Osteocyte (in vitro differentiated cells): ENCODE measurements around the gene DYTN. TPM values are rescaled to one million over a fixed set of nuclear protein-coding genes. Genes with fewer than 3 reads are reported as not detected.

Source experiments
- DNase-seq: peaks from one replicate; pipeline ENCODE4 v3.0.0; 2021; ENCODE audit warnings: mixed read lengths; ENCODE audit not compliant: unreplicated experiment; ENCODE audit errors: extremely low spot score
- H3K27ac Mint-ChIP-seq: one replicate; pipeline ENCODE4 v1.8.0; 2021; ENCODE audit warnings: mild to moderate bottlenecking, mixed read lengths; ENCODE audit not compliant: unreplicated experiment
- H3K27me3 Mint-ChIP-seq: one replicate; pipeline ENCODE4 v1.8.0; 2021; ENCODE audit warnings: mixed read lengths; ENCODE audit not compliant: unreplicated experiment
- H3K36me3 Mint-ChIP-seq: one replicate; pipeline ENCODE4 v1.8.0; 2021; ENCODE audit warnings: mixed read lengths; ENCODE audit not compliant: unreplicated experiment
- H3K4me1 Mint-ChIP-seq: one replicate; pipeline ENCODE4 v1.8.0; 2021; ENCODE audit warnings: mixed read lengths; ENCODE audit not compliant: unreplicated experiment
- H3K4me3 Mint-ChIP-seq: one replicate; pipeline ENCODE4 v1.8.0; 2021; ENCODE audit warnings: mild to moderate bottlenecking, moderate library complexity, mixed read lengths; ENCODE audit not compliant: unreplicated experiment
- H3K9me3 Mint-ChIP-seq: one replicate; pipeline ENCODE4 v1.8.0; 2021; ENCODE audit warnings: mixed read lengths; ENCODE audit not compliant: unreplicated experiment
- CTCF ChIP-seq: fragments of 200-600 bp; sonication (generic); IDR thresholded peaks from 2 replicates; pipeline ENCODE4 v1.5.0; 2021; ENCODE audit warnings: antibody characterized with exemption, mild to moderate bottlenecking, moderate library complexity
- long read RNA-seq: library from polyadenylated mRNA; unstranded; transcript quantifications from one replicate; pipeline ENCODE4 v2.0.0, GENCODE V29; 2021
- total RNA-seq: library from RNA; stranded (reverse); gene quantifications from 2 replicates; pipeline ENCODE4 v1.2.1, GENCODE V29; 2021

DYTN gene
- not detected in 2 replicates for total RNA-seq
- long read RNA-seq, result 0 reads

GRCh38 chr2:206718296-206718695 lies at the start of gene DYTN:
TSS of gene DYTN (minus strand) at chr2:206718396. CDS start at chr2:206718279, 117 bp downstream.
- H3K27ac Mint-ChIP-seq, result no peak within 1 kb of the TSS
- H3K27me3 Mint-ChIP-seq, result peaks cover 20% of the 10 kb centered on the region
- H3K4me3 Mint-ChIP-seq, result no peak within 1 kb of the TSS

GRCh38 chr2:206766057-206766930 lies 48.1 kb upstream of the DYTN start:
- TF ChIP-seq CTCF, result no peak
- Mint-ChIP-seq H3K4me1 (peaks cover 21% of the 10 kb centered on the region), H3K36me3 (peaks cover 13% of the 10 kb centered on the region), H3K9me3 (no peaks in the 10 kb centered on the region), H3K4me3 (peak overlapping the region; percentile 87), H3K27me3 (no peaks in the 10 kb centered on the region), H3K27ac (peak overlapping the region; percentile 94)
- DNase-seq, result no peak

More at GRCh38 chr2:206718296-206718695, at the start of gene DYTN:
- Mint-ChIP-seq H3K36me3 (no peaks in the 10 kb centered on the region), H3K4me1 (no peaks in the 10 kb centered on the region), H3K9me3 (no peaks in the 10 kb centered on the region)
- no peak for DNase-seq
- TF ChIP-seq CTCF, result no peak

- H3K4me1 Mint-ChIP-seq, result peaks cover 21% of the 10 kb centered on the region
- peak within 1 kb of the TSS; percentile 94 for H3K27ac Mint-ChIP-seq
Measured at GRCh38 chr2:206765242-206766056, 47.3 kb upstream of the DYTN start, which contains the start of the genes FASTKD2 and MDH1B. TSS of gene FASTKD2 (plus strand) at chr2:206765606. CDS start at chr2:206766694, 1,088 bp downstream. TSS of gene MDH1B (minus strand) at chr2:206765328. CDS start at chr2:206765271, 57 bp downstream.

GRCh38 chr2:206764673-206765241 lies 46.6 kb upstream of the DYTN start:
- H3K4me3 Mint-ChIP-seq, result peak overlapping the region; percentile 87
- H3K36me3 Mint-ChIP-seq, result peaks cover 6% of the 10 kb centered on the region
- no peak for DNase-seq
- H3K27me3 Mint-ChIP-seq, result peaks cover 4% of the 10 kb centered on the region
- no peaks in the 10 kb centered on the region for H3K9me3 Mint-ChIP-seq
- no peak for TF ChIP-seq CTCF
- H3K4me1 Mint-ChIP-seq, result peaks cover 21% of the 10 kb centered on the region
- H3K27ac Mint-ChIP-seq, result peak overlapping the region; percentile 94

More at GRCh38 chr2:206765242-206766056, 47.3 kb upstream of the DYTN start, which contains the start of the genes FASTKD2 and MDH1B:
- Mint-ChIP-seq H3K9me3 (no peaks in the 10 kb centered on the region), H3K27me3 (peaks cover under 1% of the 10 kb centered on the region), H3K36me3 (peaks cover 9% of the 10 kb centered on the region), H3K4me3 (peak within 1 kb of the TSS; percentile 87)
- TF ChIP-seq CTCF, result no peak
- DNase-seq, result peak; percentile 94
